HG03575 (cell line): ENCODE measurements around the gene GAMT.

Source experiments
- ATAC-seq: cut with Tn5 transposase; IDR thresholded peaks from one replicate; pipeline ENCODE4 v1.9.1; 2021; ENCODE audit not compliant: unreplicated experiment, insufficient number of reproducible peaks, low FRiP score; ENCODE audit errors: extremely low read depth

The GAMT gene

GRCh38 chr19:1356508-1356865 is 44.9 kb downstream of the GAMT start:
- ATAC-seq = no peak

- ATAC-seq = no peak
Measured at GRCh38 chr19:1355568-1356507, 45.5 kb downstream of the GAMT start.

GRCh38 chr19:1354970-1355567 is 46.3 kb downstream of the GAMT start:
- ATAC-seq = no peak

- ATAC-seq = no peak
Measured at GRCh38 chr19:1353144-1353543, 48.2 kb downstream of the GAMT start.

- no peak for ATAC-seq
Measured at GRCh38 chr19:1351381-1351851, 49.9 kb downstream of the GAMT start.

GRCh38 chr19:1350867-1351266 is 50.5 kb downstream of the GAMT start:
- ATAC-seq = no peak

GRCh38 chr19:1349211-1349610 is 52.1 kb downstream of the GAMT start:
- ATAC-seq = no peak
